Smooth muscle cell (in vitro differentiated cells): ENCODE results near the gene SAMD11. TPM values are rescaled to one million over a fixed set of nuclear protein-coding genes. Genes with fewer than 3 reads are reported as not detected.

Source experiments
- DNase-seq: peaks from one replicate; lab custom pipeline; 2025; ENCODE audit not compliant: unreplicated experiment; lab: John Stamatoyannopoulos, UW
- H2AFZ ChIP-seq: fragments of 200-600 bp; sonication (generic); 2 replicates; pipeline ENCODE4 v1.6.0; 2016; ENCODE audit warnings: antibody characterized with exemption, low read depth, mild to moderate bottlenecking
- H3F3A ChIP-seq: fragments of 200-600 bp; sonication (generic); 2 replicates; pipeline ENCODE4 v1.6.0; 2017; ENCODE audit warnings: antibody characterized with exemption, low read depth
- H3K27ac ChIP-seq: fragments of 200-600 bp; sonication (generic); 2 replicates; pipeline ENCODE4 v1.5.1; 2016; ENCODE audit warnings: low read depth, mild to moderate bottlenecking
- H3K27me3 ChIP-seq: fragments of 200-600 bp; sonication (generic); 2 replicates; pipeline ENCODE4 v1.6.1; 2016; ENCODE audit warnings: low read depth, mild to moderate bottlenecking
- H3K36me3 ChIP-seq: fragments of 200-600 bp; sonication (generic); 2 replicates; pipeline ENCODE4 v1.5.1; 2016; ENCODE audit warnings: low read depth
- H3K4me1 ChIP-seq: fragments of 200-600 bp; sonication (generic); 2 replicates; pipeline ENCODE4 v1.5.1; 2016; ENCODE audit warnings: low read depth
- H3K4me2 ChIP-seq: fragments of 200-600 bp; sonication (generic); 2 replicates; pipeline ENCODE4 v1.6.0; 2016; ENCODE audit warnings: mild to moderate bottlenecking
- H3K4me3 ChIP-seq: fragments of 200-600 bp; sonication (generic); 2 replicates; pipeline ENCODE4 v1.5.1; 2016; ENCODE audit warnings: mild to moderate bottlenecking
- H3K79me2 ChIP-seq: fragments of 200-600 bp; sonication (generic); 2 replicates; pipeline ENCODE4 v1.6.0; 2016; ENCODE audit warnings: low read depth, mild to moderate bottlenecking
- H3K9ac ChIP-seq: fragments of 200-600 bp; sonication (generic); 2 replicates; pipeline ENCODE4 v1.6.0; 2016; ENCODE audit warnings: low read depth
- H3K9me3 ChIP-seq: fragments of 200-600 bp; sonication (generic); replicated peaks from 2 replicates; pipeline ENCODE4 v1.5.1; 2016; ENCODE audit warnings: low read depth
- H4K20me1 ChIP-seq: fragments of 200-600 bp; sonication (generic); 2 replicates; pipeline ENCODE4 v1.6.0; 2016; ENCODE audit warnings: low read depth
- CTCF ChIP-seq: fragments of 200-600 bp; sonication (generic); IDR thresholded peaks from 2 replicates; pipeline ENCODE4 v1.5.1; 2017; ENCODE audit warnings: borderline replicate concordance, mild to moderate bottlenecking, antibody characterized with exemption; ENCODE audit not compliant: insufficient read depth, poor library complexity, severe bottlenecking
- WGBS: methylation state at CpG from one replicate; pipeline ENCODE4 v1.1.7; 2016; ENCODE audit warnings: low lambda C conversion rate; 5-methylcytosine and 5-hydroxymethylcytosine counted together
- polyA plus RNA-seq: library from polyadenylated mRNA; unstranded; fragments of >200 nt; fragmentation: Nextera tagmentation; extraction: Ambion mirVana; gene quantifications from 2 replicates; pipeline ENCODE4 v1.2.1, GENCODE V29; 2016
- total RNA-seq: library from RNA; depleted of rRNA; stranded (reverse); fragments of >200 nt; gene quantifications from 2 replicates; pipeline ENCODE4 v1.2.3, GENCODE V29; 2014

The SAMD11 gene
- total and polyA plus RNA-seq, 2 experiments from 2014 or later = 18.0 to 21.1 TPM

GRCh38 chr1:952603-953002, 28.9 kb downstream of the SAMD11 start:
- Histone ChIP-seq H3K27me3 (no peaks in the 10 kb centered on the region), H3K79me2 (peaks cover 7% of the 10 kb centered on the region), H3K36me3 (no peaks in the 10 kb centered on the region), H2AFZ (no peak overlapping the region), H3K4me3 (no peak overlapping the region), H4K20me1 (peaks cover 41% of the 10 kb centered on the region), H3K9me3 (no peaks in the 10 kb centered on the region), H3K27ac (no peak overlapping the region), H3K4me2 (no peak overlapping the region), H3K4me1 (no peaks in the 10 kb centered on the region), H3K9ac (no peak overlapping the region), H3F3A (no peaks in the 10 kb centered on the region)
- DNase-seq = no peak
- WGBS = 95% methylated on average over 7 of the region's 7 CpGs
- no peak for TF ChIP-seq CTCF

GRCh38 chr1:953524-954320, 30.0 kb downstream of the SAMD11 start:
- peaks cover 43% of the 10 kb centered on the region for H4K20me1 ChIP-seq
- peaks cover 6% of the 10 kb centered on the region for H3K4me1 ChIP-seq
- H3K27me3 ChIP-seq = no peaks in the 10 kb centered on the region
- no peaks in the 10 kb centered on the region for H3F3A ChIP-seq
- H3K4me3 ChIP-seq = no peak overlapping the region
- H3K9ac ChIP-seq = no peak overlapping the region
- TF ChIP-seq CTCF = no peak
- H3K79me2 ChIP-seq = peaks cover 18% of the 10 kb centered on the region
- no peak for DNase-seq
- no peak overlapping the region for H3K27ac ChIP-seq
- H3K36me3 ChIP-seq = no peaks in the 10 kb centered on the region
- H2AFZ ChIP-seq = no peak overlapping the region
- 95% methylated on average over 28 of the region's 32 CpGs for WGBS
- H3K4me2 ChIP-seq = no peak overlapping the region
- H3K9me3 ChIP-seq = no peaks in the 10 kb centered on the region

- over 99% methylated on average over 13 of the region's 13 CpGs for WGBS
- H3K27me3 ChIP-seq = no peaks in the 10 kb centered on the region
- TF ChIP-seq CTCF = no peak
- no peak overlapping the region for H3K9ac ChIP-seq
- H3K36me3 ChIP-seq = no peaks in the 10 kb centered on the region
- DNase-seq = no peak
- peaks cover 21% of the 10 kb centered on the region for H3K79me2 ChIP-seq
- no peak overlapping the region for H3K27ac ChIP-seq
- peaks cover 33% of the 10 kb centered on the region for H4K20me1 ChIP-seq
- H3F3A ChIP-seq = no peaks in the 10 kb centered on the region
- H3K4me3 ChIP-seq = no peak overlapping the region
- no peaks in the 10 kb centered on the region for H3K9me3 ChIP-seq
- peaks cover 6% of the 10 kb centered on the region for H3K4me1 ChIP-seq
- no peak overlapping the region for H2AFZ ChIP-seq
- no peak overlapping the region for H3K4me2 ChIP-seq
Observed at GRCh38 chr1:954927-955326, 31.2 kb downstream of the SAMD11 start.

- H4K20me1 ChIP-seq = peaks cover 28% of the 10 kb centered on the region
- no peaks in the 10 kb centered on the region for H3K27me3 ChIP-seq
- H3K27ac ChIP-seq = no peak overlapping the region
- peaks cover 6% of the 10 kb centered on the region for H3K4me1 ChIP-seq
- H3K79me2 ChIP-seq = peaks cover 21% of the 10 kb centered on the region
- no peaks in the 10 kb centered on the region for H3K9me3 ChIP-seq
- H3K9ac ChIP-seq = no peak overlapping the region
- no peaks in the 10 kb centered on the region for H3F3A ChIP-seq
- no peaks in the 10 kb centered on the region for H3K36me3 ChIP-seq
- H2AFZ ChIP-seq = no peak overlapping the region
- TF ChIP-seq CTCF = no peak
- H3K4me2 ChIP-seq = no peak overlapping the region
- no peak overlapping the region for H3K4me3 ChIP-seq
- 100% methylated on average over 5 of the region's 6 CpGs for WGBS
- no peak for DNase-seq
Observed at GRCh38 chr1:955474-955873, 31.8 kb downstream of the SAMD11 start.
